Fibroblast of lung (primary cell): Measurements from ENCODE around the gene MMP11. TPM values are rescaled to one million over a fixed set of nuclear protein-coding genes. Genes with fewer than 3 reads are reported as not detected.
A peak's percentile ranks its signal among the peaks of the same experiment; 100 is the strongest.

Experiments used
- DNase-seq, 2 donors: peaks; one replicate each; pipeline versions ENCODE4 v3.0.0 to v3.0.0-alpha.2; 2010; ENCODE audit warnings: low read depth in 2 of 2
- H2AFZ ChIP-seq: 2 replicates; pipeline ENCODE4 v1.5.1; 2012; ENCODE audit warnings: low read length, control low read depth, inconsistent platforms
- H3K27ac ChIP-seq: 2 replicates; pipeline ENCODE4 v1.5.1; 2011; ENCODE audit warnings: low read length, control low read depth; ENCODE audit not compliant: insufficient read depth
- H3K27me3 ChIP-seq: 2 replicates; pipeline ENCODE4 v1.5.1; 2011; ENCODE audit warnings: mild to moderate bottlenecking, low read length; ENCODE audit not compliant: control insufficient read depth, insufficient read depth
- H3K36me3 ChIP-seq: 2 replicates; pipeline ENCODE4 v1.5.1; 2011; ENCODE audit warnings: low read length; ENCODE audit not compliant: control insufficient read depth, insufficient read depth
- H3K4me1 ChIP-seq: 2 replicates; pipeline ENCODE4 v1.5.1; 2011; ENCODE audit warnings: low read length; ENCODE audit not compliant: control insufficient read depth, insufficient read depth; ENCODE audit errors: extremely low read depth
- H3K4me2 ChIP-seq: 2 replicates; pipeline ENCODE4 v1.5.1; 2011; ENCODE audit warnings: low read length, control low read depth; ENCODE audit not compliant: insufficient read depth; ENCODE audit errors: extremely low read depth
- H3K4me3 ChIP-seq, 4 experiments: fragments of 200-600 bp in 1 of 4; sonication (generic) in 1 of 4; replicated peaks in 1 of 4; 2 replicates each; pipeline ENCODE4 v1.5.1; 2011 to 2016; ENCODE audit warnings: low read length in 4 of 4, low read depth in 3 of 4, mild to moderate bottlenecking in 3 of 4, control low read depth in 2 of 4, inconsistent platforms in 1 of 4, mixed read lengths in 1 of 4; ENCODE audit not compliant: insufficient read depth in 1 of 4; ENCODE audit errors: control extremely low read depth in 1 of 4
- H3K79me2 ChIP-seq: 2 replicates; pipeline ENCODE4 v1.5.1; 2012; ENCODE audit warnings: mild to moderate bottlenecking, low read length, inconsistent platforms; ENCODE audit not compliant: control insufficient read depth, insufficient read depth
- H3K9ac ChIP-seq: 2 replicates; pipeline ENCODE4 v1.5.1; 2011; ENCODE audit warnings: mild to moderate bottlenecking, low read length, control low read depth; ENCODE audit not compliant: insufficient read depth
- H3K9me3 ChIP-seq: 2 replicates; pipeline ENCODE4 v1.5.1; 2012; ENCODE audit warnings: low read depth, low read length; ENCODE audit not compliant: control insufficient read depth, insufficient read depth
- H4K20me1 ChIP-seq: 2 replicates; pipeline ENCODE4 v1.5.1; 2011; ENCODE audit warnings: low read length; ENCODE audit not compliant: control insufficient read depth, insufficient read depth; ENCODE audit errors: extremely low read depth
- CTCF ChIP-seq, 2 donors: IDR thresholded peaks in 1 of 2; conservative IDR thresholded peaks in 1 of 2; 1 replicate in 1 of 2; 2 replicates in 1 of 2; pipeline ENCODE4 v1.5.1; 2011 to 2012; ENCODE audit warnings: low read length in 2 of 2, control low read depth in 1 of 2, inconsistent platforms in 1 of 2, low read depth in 1 of 2, mild to moderate bottlenecking in 1 of 2
- EZH2 ChIP-seq: IDR thresholded peaks from 2 replicates; pipeline ENCODE4 v1.5.1; 2012; ENCODE audit warnings: low read length, control low read depth, mild to moderate bottlenecking; ENCODE audit errors: missing control alignments
- polyA plus RNA-seq, 2 donors: library from polyadenylated mRNA; depleted of rRNA in 1 of 2; stranded (reverse) in 1 of 2; unstranded in 1 of 2; fragments of >200 nt; gene quantifications; 2 replicates each; pipeline ENCODE4 v1.2.1, GENCODE V29; 2011 to 2012; ENCODE audit warnings: missing spikeins in 1 of 2
- total RNA-seq: library from RNA; depleted of rRNA; stranded (reverse); fragments of >200 nt; gene quantifications from 2 replicates; pipeline ENCODE4 v1.2.1, GENCODE V29; 2014

MMP11 gene
- total and polyA plus RNA-seq, 2 donors (not counting 1 experiment from before 2014, with no cell fraction given), result 4.5 to 8.8 TPM

- no peak overlapping the region for H3K27ac ChIP-seq
- H4K20me1 ChIP-seq, result no peaks in the 10 kb centered on the region
- no peak for DNase-seq
- H3K4me1 ChIP-seq, result peaks cover 7% of the 10 kb centered on the region
- no peak overlapping the region for H3K9ac ChIP-seq
- no peaks in the 10 kb centered on the region for H3K9me3 ChIP-seq
- H2AFZ ChIP-seq, result no peak overlapping the region
- no peak overlapping the region for H3K4me2 ChIP-seq
- no peaks in the 10 kb centered on the region for H3K27me3 ChIP-seq
- no peaks in the 10 kb centered on the region for H3K36me3 ChIP-seq
- H3K79me2 ChIP-seq, result no peaks in the 10 kb centered on the region
- TF ChIP-seq CTCF (conservative IDR thresholded peaks at IDR 0.05 in 1 of 2, IDR thresholded peaks at IDR 0.05 in 1 of 2; ENCODE audit: low read depth in 1 of 2, low read length in 2 of 2), result no peak
- TF ChIP-seq EZH2, result no peak
- no peak overlapping the region for H3K4me3 ChIP-seq
Measured at GRCh38 chr22:23769321-23769965, 3.2 kb upstream of the MMP11 start.

- no peak overlapping the region for H3K27ac ChIP-seq
Measured at GRCh38 chr22:23772315-23772648, 367 bp upstream of the MMP11 start.

GRCh38 chr22:23773483-23774113 is 949 bp downstream of the MMP11 start:
- no peak for TF ChIP-seq CTCF (conservative IDR thresholded peaks at IDR 0.05 in 1 of 2, IDR thresholded peaks at IDR 0.05 in 1 of 2; ENCODE audit: low read depth in 1 of 2, low read length in 2 of 2)
- H3K4me1 ChIP-seq, result peaks cover 12% of the 10 kb centered on the region
- peak overlapping the region; percentile 70 for H3K4me2 ChIP-seq
- no peaks in the 10 kb centered on the region for H3K27me3 ChIP-seq
- no peak overlapping the region for H3K9ac ChIP-seq
- no peaks in the 10 kb centered on the region for H3K36me3 ChIP-seq
- no peaks in the 10 kb centered on the region for H3K79me2 ChIP-seq
- peak overlapping the region in 1 of 4 experiments; percentile 55 for H3K4me3 ChIP-seq
- no peak overlapping the region for H2AFZ ChIP-seq
- DNase-seq, result no peak
- H4K20me1 ChIP-seq, result no peaks in the 10 kb centered on the region
- no peaks in the 10 kb centered on the region for H3K9me3 ChIP-seq
- H3K27ac ChIP-seq, result no peak overlapping the region

More at GRCh38 chr22:23772315-23772648, 367 bp upstream of the MMP11 start:
- H3K4me2 ChIP-seq, result peak overlapping the region; percentile 52
- no peaks in the 10 kb centered on the region for H3K9me3 ChIP-seq
- H4K20me1 ChIP-seq, result no peaks in the 10 kb centered on the region
- H3K9ac ChIP-seq, result no peak overlapping the region
- peak overlapping the region; percentile 40 for H2AFZ ChIP-seq
- peaks cover 12% of the 10 kb centered on the region for H3K4me1 ChIP-seq
- H3K27me3 ChIP-seq, result no peaks in the 10 kb centered on the region
- no peaks in the 10 kb centered on the region for H3K79me2 ChIP-seq
- H3K36me3 ChIP-seq, result no peaks in the 10 kb centered on the region
- TF ChIP-seq CTCF (conservative IDR thresholded peaks at IDR 0.05 in 1 of 2, IDR thresholded peaks at IDR 0.05 in 1 of 2; ENCODE audit: low read depth in 1 of 2, low read length in 2 of 2) (no peak), EZH2 (no peak)
- DNase-seq, result no peak
- H3K4me3 ChIP-seq, result peak overlapping the region in 3 of 4 experiments; percentile 30 to 44 (median 33)
